DMS53 treated with DMSO at 0.1 percent for 48 hours (cell line): ENCODE measurements around the gene FLT1.

Experiments used
- DNase-seq: peaks from one replicate; lab custom pipeline; 2025; ENCODE audit not compliant: unreplicated experiment; lab: John Stamatoyannopoulos, UW

Gene FLT1

GRCh38 chr13:28490061-28490460, 4.9 kb downstream of the FLT1 start:
- no peak for DNase-seq

GRCh38 chr13:28489524-28489931, 5.4 kb downstream of the FLT1 start:
- no peak for DNase-seq

GRCh38 chr13:28488376-28489005, 6.4 kb downstream of the FLT1 start:
- DNase-seq, result no peak

- DNase-seq, result no peak
Measured at GRCh38 chr13:28485996-28486543, 8.9 kb downstream of the FLT1 start.

- no peak for DNase-seq
Measured at GRCh38 chr13:28485551-28485950, 9.4 kb downstream of the FLT1 start.

- no peak for DNase-seq
Measured at GRCh38 chr13:28485097-28485496, 9.8 kb downstream of the FLT1 start.

- no peak for DNase-seq
Measured at GRCh38 chr13:28483313-28483931, 11.5 kb downstream of the FLT1 start.

- DNase-seq, result no peak
Measured at GRCh38 chr13:28479005-28479404, 15.9 kb downstream of the FLT1 start.

GRCh38 chr13:28478127-28478526, 16.8 kb downstream of the FLT1 start:
- DNase-seq, result no peak

GRCh38 chr13:28477709-28477973, 17.3 kb downstream of the FLT1 start:
- DNase-seq, result no peak

- DNase-seq, result no peak
Measured at GRCh38 chr13:28476919-28477708, 17.8 kb downstream of the FLT1 start.

- no peak for DNase-seq
Measured at GRCh38 chr13:28475916-28476725, 18.8 kb downstream of the FLT1 start.

- no peak for DNase-seq
Measured at GRCh38 chr13:28474491-28475134, 20.3 kb downstream of the FLT1 start.

GRCh38 chr13:28473044-28473443, 21.9 kb downstream of the FLT1 start:
- DNase-seq, result no peak

GRCh38 chr13:28471421-28471820, 23.5 kb downstream of the FLT1 start:
- no peak for DNase-seq

- DNase-seq, result no peak
Measured at GRCh38 chr13:28470296-28470695, 24.6 kb downstream of the FLT1 start.

- DNase-seq, result no peak
Measured at GRCh38 chr13:28469316-28469715, 25.6 kb downstream of the FLT1 start.

- no peak for DNase-seq
Measured at GRCh38 chr13:28468023-28468915, 26.7 kb downstream of the FLT1 start.

GRCh38 chr13:28467034-28467433, 27.9 kb downstream of the FLT1 start:
- DNase-seq, result no peak

- DNase-seq, result no peak
Measured at GRCh38 chr13:28466151-28466550, 28.8 kb downstream of the FLT1 start.
